GM21529 (cell line): ENCODE data around the gene TMEM175.

Source experiments
- ATAC-seq: cut with Tn5 transposase; IDR thresholded peaks from one replicate; pipeline ENCODE4 v1.9.1; 2021; ENCODE audit not compliant: unreplicated experiment

TMEM175 gene

DNA sequence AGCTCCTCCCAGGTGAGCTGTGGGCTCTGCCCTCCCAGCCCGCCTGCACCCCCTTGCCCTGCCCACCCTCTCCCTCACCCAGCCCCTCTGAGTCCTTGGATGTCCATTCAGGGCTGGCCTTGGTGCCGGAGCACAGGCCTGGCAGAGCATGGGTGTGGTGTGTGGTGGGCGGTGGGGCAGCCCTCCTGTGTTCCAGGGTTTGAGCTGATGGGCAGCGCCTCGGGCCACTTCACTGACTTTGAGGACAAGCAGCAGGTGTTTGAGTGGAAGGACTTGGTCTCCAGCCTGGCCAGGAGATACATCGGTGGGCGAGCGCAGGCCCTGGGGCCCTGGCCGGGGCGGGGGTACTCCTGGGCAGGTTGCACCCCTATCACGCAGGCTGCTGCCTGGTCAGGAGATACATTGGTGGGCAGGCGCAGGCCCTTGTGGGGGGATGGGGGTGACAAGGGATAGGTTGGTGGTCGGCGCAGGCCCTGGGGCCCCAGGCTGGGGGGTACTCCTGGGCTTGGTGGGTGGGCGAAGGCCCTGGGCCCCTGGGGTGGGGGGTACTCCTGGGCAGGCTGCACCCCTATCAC, 68.5 kb downstream of the TMEM175 start:
- ATAC-seq, result no peak

DNA sequence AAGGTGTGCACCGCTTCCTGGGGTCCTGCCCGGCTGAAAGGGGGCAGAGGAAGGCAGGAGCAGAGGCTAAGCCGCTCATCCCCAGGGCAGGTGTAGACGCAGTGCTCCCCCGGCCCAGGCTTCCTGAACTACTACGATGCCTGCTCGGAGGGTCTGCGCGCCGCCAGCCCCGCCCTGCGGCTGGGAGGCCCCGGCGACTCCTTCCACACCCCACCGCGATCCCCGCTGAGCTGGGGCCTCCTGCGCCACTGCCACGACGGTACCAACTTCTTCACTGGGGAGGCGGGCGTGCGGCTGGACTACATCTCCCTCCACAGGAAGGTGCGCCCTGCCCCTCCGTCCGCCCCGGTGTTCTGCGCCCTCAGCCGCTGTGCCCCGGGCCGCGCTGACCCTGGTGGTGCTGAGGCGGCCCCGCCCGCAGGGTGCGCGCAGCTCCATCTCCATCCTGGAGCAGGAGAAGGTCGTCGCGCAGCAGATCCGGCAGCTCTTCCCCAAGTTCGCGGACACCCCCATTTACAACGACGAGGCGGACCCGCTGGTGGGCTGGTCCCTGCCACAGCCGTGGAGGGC, 69.4 kb downstream of the TMEM175 start:
- no peak for ATAC-seq

DNA sequence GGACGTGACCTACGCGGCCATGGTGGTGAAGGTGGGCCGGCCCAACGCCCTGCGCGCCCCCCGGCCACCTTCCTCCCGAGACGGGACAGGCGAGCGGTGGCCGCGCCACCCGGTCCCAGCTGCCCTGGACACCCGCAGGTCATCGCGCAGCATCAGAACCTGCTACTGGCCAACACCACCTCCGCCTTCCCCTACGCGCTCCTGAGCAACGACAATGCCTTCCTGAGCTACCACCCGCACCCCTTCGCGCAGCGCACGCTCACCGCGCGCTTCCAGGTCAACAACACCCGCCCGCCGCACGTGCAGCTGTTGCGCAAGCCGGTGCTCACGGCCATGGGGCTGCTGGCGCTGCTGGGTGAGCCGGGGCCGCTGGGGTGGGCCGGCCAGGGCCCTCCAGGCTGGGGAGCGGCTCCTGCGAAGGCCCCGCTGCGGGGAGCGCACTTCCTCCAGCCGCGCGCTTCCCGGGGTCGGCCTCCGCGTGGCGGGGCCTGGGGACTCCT, 69.9 kb downstream of the TMEM175 start:
- no peak for ATAC-seq

DNA sequence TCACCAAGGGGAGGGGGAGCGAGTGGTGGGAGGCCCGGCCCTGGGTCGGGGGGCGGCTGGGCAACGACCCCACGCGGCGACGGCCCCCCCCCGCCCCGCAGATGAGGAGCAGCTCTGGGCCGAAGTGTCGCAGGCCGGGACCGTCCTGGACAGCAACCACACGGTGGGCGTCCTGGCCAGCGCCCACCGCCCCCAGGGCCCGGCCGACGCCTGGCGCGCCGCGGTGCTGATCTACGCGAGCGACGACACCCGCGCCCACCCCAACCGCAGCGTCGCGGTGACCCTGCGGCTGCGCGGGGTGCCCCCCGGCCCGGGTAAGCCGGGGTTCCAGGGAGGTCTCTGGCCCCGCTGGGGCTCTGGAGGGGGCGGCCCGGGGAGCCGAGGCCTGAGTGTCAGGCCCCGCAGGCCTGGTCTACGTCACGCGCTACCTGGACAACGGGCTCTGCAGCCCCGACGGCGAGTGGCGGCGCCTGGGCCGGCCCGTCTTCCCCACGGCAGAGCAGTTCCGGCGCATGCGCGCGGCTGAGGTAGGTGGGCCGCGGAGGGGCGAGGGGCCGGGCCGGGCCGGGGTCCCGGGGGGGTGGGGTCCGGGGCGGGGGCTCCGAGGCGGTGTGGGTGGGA, 70.5 kb downstream of the TMEM175 start:
- no peak for ATAC-seq

DNA sequence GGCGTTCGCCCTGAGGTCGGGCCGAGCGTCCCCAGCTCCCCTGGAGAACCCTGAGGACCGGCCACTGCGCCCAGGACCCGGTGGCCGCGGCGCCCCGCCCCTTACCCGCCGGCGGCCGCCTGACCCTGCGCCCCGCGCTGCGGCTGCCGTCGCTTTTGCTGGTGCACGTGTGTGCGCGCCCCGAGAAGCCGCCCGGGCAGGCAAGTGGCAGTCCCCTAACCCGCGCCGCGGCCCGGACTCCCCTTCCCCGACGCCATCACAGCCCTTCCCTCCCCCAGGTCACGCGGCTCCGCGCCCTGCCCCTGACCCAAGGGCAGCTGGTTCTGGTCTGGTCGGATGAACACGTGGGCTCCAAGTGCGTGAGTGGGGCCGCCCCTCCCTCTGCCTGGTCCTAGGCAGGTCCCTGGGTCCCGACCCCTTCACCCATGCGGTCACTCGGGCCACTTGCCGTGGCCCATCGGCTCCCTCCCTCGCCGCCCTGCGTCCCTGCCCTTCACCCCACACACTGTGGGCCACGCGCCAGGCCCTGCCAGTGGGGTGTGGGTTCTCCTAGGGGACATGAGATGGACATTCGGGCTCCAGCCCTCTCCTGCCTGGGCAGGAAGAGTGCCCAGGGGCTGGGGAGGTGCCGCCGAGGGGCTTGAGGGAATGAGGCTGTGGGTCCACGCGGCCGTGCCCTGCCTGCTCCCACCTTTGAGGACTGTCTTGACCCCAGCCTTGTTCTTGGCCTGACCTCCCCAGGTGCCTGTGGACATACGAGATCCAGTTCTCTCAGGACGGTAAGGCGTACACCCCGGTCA, 71.2 kb downstream of the TMEM175 start:
- no peak for ATAC-seq

DNA sequence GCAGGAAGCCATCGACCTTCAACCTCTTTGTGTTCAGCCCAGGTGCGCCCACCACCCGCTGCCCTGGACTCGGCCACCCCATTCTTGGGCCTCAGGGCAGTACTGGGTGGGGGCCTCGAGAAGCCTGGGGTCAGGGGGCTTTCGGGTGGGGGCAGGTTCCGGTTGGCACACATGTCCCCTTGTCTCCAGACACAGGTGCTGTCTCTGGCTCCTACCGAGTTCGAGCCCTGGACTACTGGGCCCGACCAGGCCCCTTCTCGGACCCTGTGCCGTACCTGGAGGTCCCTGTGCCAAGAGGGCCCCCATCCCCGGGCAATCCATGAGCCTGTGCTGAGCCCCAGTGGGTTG, 71.8 kb downstream of the TMEM175 start:
- no peak for ATAC-seq

DNA sequence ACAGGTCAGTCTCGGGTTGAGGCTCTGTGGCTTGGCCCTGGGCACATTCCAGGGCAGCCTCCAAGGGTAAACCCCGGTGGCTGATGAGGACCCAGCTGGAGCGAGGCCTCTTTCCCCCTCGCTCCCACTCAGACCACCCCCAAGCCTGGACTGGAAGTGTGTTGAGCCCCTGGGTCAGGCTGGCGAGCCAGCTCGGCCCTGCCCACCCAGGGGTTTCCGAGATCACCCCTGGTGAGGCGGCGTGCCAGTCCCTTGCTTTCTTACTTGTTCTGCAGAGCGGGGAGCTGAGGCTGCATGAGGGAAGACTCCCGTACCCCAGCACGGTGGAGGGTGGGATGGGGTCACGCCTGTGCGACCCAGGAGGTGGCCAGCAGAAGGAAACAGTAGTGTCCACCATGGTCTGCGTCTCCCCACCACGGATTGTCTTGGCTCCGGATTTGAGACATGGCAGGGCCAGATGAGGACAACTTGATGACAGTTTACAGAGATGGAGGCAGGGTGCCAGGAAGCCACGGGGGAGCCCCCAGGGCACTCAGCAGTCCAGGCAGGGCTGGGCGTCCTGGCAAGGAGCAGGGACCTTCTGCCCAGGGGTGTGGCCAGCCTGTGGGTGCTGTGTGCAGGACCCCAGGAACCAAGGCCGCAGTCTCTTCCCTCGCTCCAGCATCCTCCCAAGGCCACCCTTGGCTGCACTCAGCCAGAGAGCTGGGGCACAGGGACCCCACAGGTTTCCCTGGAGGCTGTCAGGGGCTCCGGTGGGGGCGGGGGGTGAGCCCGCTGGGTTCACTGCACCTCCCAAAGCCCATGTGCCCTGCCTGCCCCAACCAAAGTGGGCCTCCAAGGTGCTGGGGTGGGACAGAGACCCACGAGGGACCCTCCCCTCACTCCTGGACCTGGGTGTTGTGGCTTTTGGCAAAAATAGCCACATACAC, 72.6 kb downstream of the TMEM175 start:
- ATAC-seq, result no peak

DNA sequence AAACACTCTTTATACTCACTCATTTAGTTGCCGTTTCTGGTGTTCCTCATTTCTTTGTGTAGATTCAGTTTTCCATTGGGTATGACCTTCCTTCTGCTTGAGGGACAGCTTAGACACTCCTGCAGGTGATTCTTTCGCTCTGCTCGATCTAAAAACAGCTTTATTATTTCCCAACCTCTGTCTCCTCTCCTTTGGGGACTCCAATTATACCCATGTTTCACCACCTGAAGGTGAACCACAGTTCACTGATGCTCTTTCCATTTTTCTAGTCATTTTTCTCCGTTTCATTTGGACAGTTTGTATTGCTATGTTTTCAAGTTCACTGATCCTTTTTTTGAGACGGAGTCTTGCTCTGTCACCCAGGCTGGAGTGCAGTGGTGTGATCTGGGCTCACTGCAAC, 74.6 kb downstream of the TMEM175 start:
- no peak for ATAC-seq
